Thyroid gland (tissue), 4 donors: ENCODE data around the gene PIK3C2B. TPM values are rescaled to one million over a fixed set of nuclear protein-coding genes. Genes with fewer than 3 reads are reported as not detected.

Experiments used
- DNase-seq, 2 donors: peaks; one replicate each; pipeline ENCODE4 v3.0.0-alpha.2; 2019
- H3K27ac ChIP-seq, 3 donors: fragments of 200-600 bp; sonication (generic); 1 replicate in 2 of 3; 2 replicates in 1 of 3; pipeline ENCODE4 v1.5.1; 2016 to 2019; ENCODE audit warnings: mild to moderate bottlenecking in 1 of 3, moderate library complexity in 1 of 3
- H3K27me3 ChIP-seq: fragments of 200-600 bp; sonication (generic); one replicate; pipeline ENCODE4 v1.5.1; 2019
- H3K36me3 ChIP-seq, 2 donors: fragments of 200-600 bp; sonication (generic); one replicate each; pipeline ENCODE4 v1.5.1; 2016 to 2019
- H3K4me1 ChIP-seq, 2 donors: fragments of 200-600 bp; sonication (generic); one replicate each; pipeline ENCODE4 v1.5.1; 2017 to 2019
- H3K4me3 ChIP-seq, 3 donors: fragments of 200-600 bp; sonication (generic); replicated peaks in 1 of 3; 1 replicate in 2 of 3; 2 replicates in 1 of 3; pipeline ENCODE4 v1.5.1; 2016; ENCODE audit warnings: mild to moderate bottlenecking in 1 of 3
- H3K9me3 ChIP-seq: fragments of 200-600 bp; sonication (generic); one replicate; pipeline ENCODE4 v1.5.1; 2017
- CTCF ChIP-seq, 6 experiments: fragments of 200-600 bp in 3 of 6; fragments of 450-650 bp in 3 of 6; sonication (generic) in 3 of 6; IDR thresholded peaks; one replicate each; pipeline ENCODE4 v1.5.1; 2016 to 2019; ENCODE audit warnings: antibody characterized with exemption in 6 of 6, mild to moderate bottlenecking in 2 of 6, inconsistent platforms in 1 of 6, moderate library complexity in 1 of 6
- POLR2A ChIP-seq, 2 donors: fragments of 450-650 bp; IDR thresholded peaks; one replicate each; pipeline ENCODE4 v1.6.1; 2017; ENCODE audit warnings: antibody characterized with exemption in 2 of 2, mild to moderate bottlenecking in 2 of 2, moderate library complexity in 1 of 2
- WGBS, 2 donors: methylation state at CpG; one replicate each; pipeline ENCODE4 v1.1.5; 2017; 5-methylcytosine and 5-hydroxymethylcytosine counted together
- intact Hi-C: fragments of 100-400 bp; cut with DNase I; formaldehyde crosslinking; loops from one replicate; pipeline ENCODE4 v1.15.1; 2023
- total RNA-seq, 4 donors: library from RNA; depleted of rRNA; stranded (reverse); fragments of >200 nt; gene quantifications; one replicate each; pipeline ENCODE4 v1.2.3, GENCODE V29; 2016

Gene PIK3C2B
- total RNA-seq, 4 donors from 2014 or later, result 19.9 to 36.9 (median 27.2) TPM

- DNase-seq, result no peak
- Histone ChIP-seq H3K27ac (no peak overlapping the region), H3K36me3 (peaks cover 16 to 18% of the 10 kb centered on the region in 2 donors), H3K27me3 (no peaks in the 10 kb centered on the region), H3K4me1 (peaks cover 6 to 31% of the 10 kb centered on the region in 2 donors), H3K4me3 (no peak overlapping the region), H3K9me3 (no peaks in the 10 kb centered on the region)
- intact Hi-C loops, result loop anchor here (5.0 kb wide), 1 partner anchor 38 kb away; no protein-coding TSS in a partner anchor
- TF ChIP-seq CTCF (IDR thresholded peaks at IDR 0.05), result no peak
- no peak for TF ChIP-seq POLR2A (IDR thresholded peaks at IDR 0.05)
- 80 to 95% methylated on average over 4 of the region's 4 CpGs for WGBS, 2 donors
Observed at GRCh38 chr1:204459706-204460105, 34.9 kb downstream of the PIK3C2B start.

- H3K36me3 ChIP-seq, result peaks cover 14 to 23% of the 10 kb centered on the region in 2 donors
- H3K9me3 ChIP-seq, result no peaks in the 10 kb centered on the region
- no peak for DNase-seq
- H3K4me3 ChIP-seq, result no peak overlapping the region
- intact Hi-C loops, result no loop called here
- H3K27me3 ChIP-seq, result no peaks in the 10 kb centered on the region
- WGBS, 2 donors, result 93 to 96% methylated on average over 5 of the region's 5 CpGs
- no peak for TF ChIP-seq POLR2A (IDR thresholded peaks at IDR 0.05)
- H3K4me1 ChIP-seq, result peaks cover 0 to 20% of the 10 kb centered on the region in 2 donors
- H3K27ac ChIP-seq, result no peak overlapping the region
Observed at GRCh38 chr1:204457666-204458065, 36.9 kb downstream of the PIK3C2B start.

- DNase-seq, result no peak
- Histone ChIP-seq H3K27me3 (no peaks in the 10 kb centered on the region), H3K4me3 (no peak overlapping the region), H3K9me3 (no peaks in the 10 kb centered on the region), H3K36me3 (peaks cover 14 to 23% of the 10 kb centered on the region in 2 donors), H3K27ac (no peak overlapping the region), H3K4me1 (peaks cover 0 to 14% of the 10 kb centered on the region in 2 donors)
- 73 to 87% methylated on average over 11 of the region's 11 CpGs for WGBS, 2 donors
- intact Hi-C loops, result no loop called here
- no peak for TF ChIP-seq CTCF (IDR thresholded peaks at IDR 0.05)
- TF ChIP-seq POLR2A (IDR thresholded peaks at IDR 0.05), result no peak
Observed at GRCh38 chr1:204456826-204457442, 37.7 kb downstream of the PIK3C2B start.

- intact Hi-C loops, result no loop called here
- Histone ChIP-seq H3K27me3 (no peaks in the 10 kb centered on the region), H3K27ac (no peak overlapping the region), H3K4me3 (no peak overlapping the region), H3K36me3 (peaks cover 14 to 23% of the 10 kb centered on the region in 2 donors), H3K9me3 (no peaks in the 10 kb centered on the region), H3K4me1 (peaks cover 0 to 6% of the 10 kb centered on the region in 2 donors)
- DNase-seq, result no peak
- WGBS, 2 donors, result 93 to 95% methylated on average over 4 to 9 of the region's 9 CpGs
- no peak for TF ChIP-seq CTCF (IDR thresholded peaks at IDR 0.05)
- TF ChIP-seq POLR2A (IDR thresholded peaks at IDR 0.05), result no peak
Observed at GRCh38 chr1:204455831-204456145, 38.8 kb downstream of the PIK3C2B start.

GRCh38 chr1:204455063-204455830 is 39.4 kb downstream of the PIK3C2B start:
- Histone ChIP-seq H3K27me3 (no peaks in the 10 kb centered on the region), H3K27ac (no peak overlapping the region), H3K9me3 (no peaks in the 10 kb centered on the region), H3K4me1 (peaks cover 0 to 2% of the 10 kb centered on the region in 2 donors), H3K36me3 (peaks cover 11 to 20% of the 10 kb centered on the region in 2 donors), H3K4me3 (no peak overlapping the region)
- WGBS, 2 donors, result 80 to 82% methylated on average over 17 to 18 of the region's 18 CpGs
- DNase-seq, result no peak
- TF ChIP-seq POLR2A (IDR thresholded peaks at IDR 0.05), result no peak
- no peak for TF ChIP-seq CTCF (IDR thresholded peaks at IDR 0.05)
- intact Hi-C loops, result no loop called here
